Astrocyte (in vitro differentiated cells and primary cell): ENCODE data around the gene SPTBN1. TPM values are rescaled to one million over a fixed set of nuclear protein-coding genes. Genes with fewer than 3 reads are reported as not detected.

Source experiments
- DNase-seq: peaks from one replicate; pipeline ENCODE4 v3.0.0-alpha.2; 2010; ENCODE audit warnings: low read depth
- FAIRE-seq: peaks from 2 replicates; lab custom pipeline; 2011; peaks lifted over from hg19 to GRCh38; lab: Jason Lieb, UNC
- H2AFZ ChIP-seq: 2 replicates; pipeline ENCODE4 v1.6.0; 2012; ENCODE audit warnings: low read depth, low read length, inconsistent platforms
- H3K27ac ChIP-seq: 2 replicates; pipeline ENCODE4 v1.5.1; 2011; ENCODE audit warnings: low read depth, low read length, inconsistent platforms
- H3K27me3 ChIP-seq: 2 replicates; pipeline ENCODE4 v1.6.0; 2011; ENCODE audit warnings: low read length, inconsistent platforms; ENCODE audit not compliant: insufficient read depth
- H3K36me3 ChIP-seq: 2 replicates; pipeline ENCODE4 v1.5.1; 2011; ENCODE audit warnings: low read length, inconsistent platforms; ENCODE audit not compliant: insufficient read depth
- H3K4me1 ChIP-seq: 2 replicates; pipeline ENCODE4 v1.5.1; 2011; ENCODE audit warnings: low read length, inconsistent platforms; ENCODE audit not compliant: insufficient read depth
- H3K4me2 ChIP-seq: 2 replicates; pipeline ENCODE4 v1.6.0; 2012; ENCODE audit warnings: low read length, inconsistent platforms
- H3K4me3 ChIP-seq: 2 replicates; pipeline ENCODE4 v1.5.1; 2011; ENCODE audit warnings: low read depth, mild to moderate bottlenecking, low read length, inconsistent platforms; ENCODE audit not compliant: insufficient read depth
- H3K79me2 ChIP-seq: 2 replicates; pipeline ENCODE4 v1.6.0; 2012; ENCODE audit warnings: mild to moderate bottlenecking, low read length, inconsistent platforms; ENCODE audit not compliant: insufficient read depth
- H3K9ac ChIP-seq: 2 replicates; pipeline ENCODE4 v1.6.0; 2012; ENCODE audit warnings: mild to moderate bottlenecking, low read length, inconsistent platforms
- H3K9me3 ChIP-seq: 2 replicates; pipeline ENCODE4 v1.5.1; 2012; ENCODE audit warnings: low read depth, mild to moderate bottlenecking, low read length, inconsistent platforms; ENCODE audit not compliant: insufficient read depth
- H4K20me1 ChIP-seq: 2 replicates; pipeline ENCODE4 v1.6.0; 2012; ENCODE audit warnings: low read length, inconsistent platforms; ENCODE audit not compliant: insufficient read depth
- H3K27ac Mint-ChIP-seq: one replicate; pipeline ENCODE4 v1.8.0; 2021; ENCODE audit warnings: mild to moderate bottlenecking, mixed read lengths; ENCODE audit not compliant: unreplicated experiment
- H3K27me3 Mint-ChIP-seq: one replicate; pipeline ENCODE4 v1.8.0; 2021; ENCODE audit warnings: low read depth, mixed read lengths; ENCODE audit not compliant: unreplicated experiment
- H3K36me3 Mint-ChIP-seq: one replicate; pipeline ENCODE4 v1.8.0; 2021; ENCODE audit warnings: low read depth, mixed read lengths; ENCODE audit not compliant: unreplicated experiment
- H3K4me1 Mint-ChIP-seq: one replicate; pipeline ENCODE4 v1.8.0; 2021; ENCODE audit warnings: low read depth, mixed read lengths; ENCODE audit not compliant: unreplicated experiment
- H3K4me3 Mint-ChIP-seq: one replicate; pipeline ENCODE4 v1.8.0; 2021; ENCODE audit warnings: mild to moderate bottlenecking, moderate library complexity, mixed read lengths; ENCODE audit not compliant: unreplicated experiment
- H3K9me3 Mint-ChIP-seq: one replicate; pipeline ENCODE4 v1.8.0; 2021; ENCODE audit warnings: mild to moderate bottlenecking, mixed read lengths; ENCODE audit not compliant: unreplicated experiment
- EZH2 ChIP-seq: IDR thresholded peaks from 2 replicates; pipeline ENCODE4 v1.6.1; 2012; ENCODE audit warnings: mild to moderate bottlenecking, low read length, inconsistent platforms; ENCODE audit not compliant: insufficient read depth
- total RNA-seq: library from RNA; stranded (reverse); gene quantifications from 2 replicates; pipeline ENCODE4 v1.2.1, GENCODE V29; 2021
- TF ChIP-seq, protein P1 (sequence below): IDR thresholded peaks from 2 replicates; pipeline ENCODE4 v1.5.1; 2011; ENCODE audit warnings: low read depth, mild to moderate bottlenecking, inconsistent platforms, low read length, moderate library complexity; ENCODE audit not compliant: insufficient read depth

Gene SPTBN1
- total RNA-seq, 1 donor from 2014 or later: 311 TPM

- FAIRE-seq (no peak), DNase-seq (no peak)
- no peaks in the 10 kb centered on the region for H3K9me3 ChIP-seq
- H3K4me3 ChIP-seq: peak overlapping the region; percentile 85
- peak overlapping the region; percentile 90 for H3K4me2 ChIP-seq
- H3K9ac ChIP-seq: peak overlapping the region; percentile 93
- H3K27ac ChIP-seq: peak overlapping the region; percentile 90
- H3K27me3 Mint-ChIP-seq: no peaks in the 10 kb centered on the region
- peaks cover 35% of the 10 kb centered on the region for H3K4me1 ChIP-seq
- H3K27me3 ChIP-seq: no peaks in the 10 kb centered on the region
- H3K4me3 Mint-ChIP-seq: peak overlapping the region; percentile 90
- H3K9me3 Mint-ChIP-seq: peaks cover 3% of the 10 kb centered on the region
- peaks cover 49% of the 10 kb centered on the region for H4K20me1 ChIP-seq
- peaks cover 79% of the 10 kb centered on the region for H3K79me2 ChIP-seq
- TF ChIP-seq, protein P1, sequence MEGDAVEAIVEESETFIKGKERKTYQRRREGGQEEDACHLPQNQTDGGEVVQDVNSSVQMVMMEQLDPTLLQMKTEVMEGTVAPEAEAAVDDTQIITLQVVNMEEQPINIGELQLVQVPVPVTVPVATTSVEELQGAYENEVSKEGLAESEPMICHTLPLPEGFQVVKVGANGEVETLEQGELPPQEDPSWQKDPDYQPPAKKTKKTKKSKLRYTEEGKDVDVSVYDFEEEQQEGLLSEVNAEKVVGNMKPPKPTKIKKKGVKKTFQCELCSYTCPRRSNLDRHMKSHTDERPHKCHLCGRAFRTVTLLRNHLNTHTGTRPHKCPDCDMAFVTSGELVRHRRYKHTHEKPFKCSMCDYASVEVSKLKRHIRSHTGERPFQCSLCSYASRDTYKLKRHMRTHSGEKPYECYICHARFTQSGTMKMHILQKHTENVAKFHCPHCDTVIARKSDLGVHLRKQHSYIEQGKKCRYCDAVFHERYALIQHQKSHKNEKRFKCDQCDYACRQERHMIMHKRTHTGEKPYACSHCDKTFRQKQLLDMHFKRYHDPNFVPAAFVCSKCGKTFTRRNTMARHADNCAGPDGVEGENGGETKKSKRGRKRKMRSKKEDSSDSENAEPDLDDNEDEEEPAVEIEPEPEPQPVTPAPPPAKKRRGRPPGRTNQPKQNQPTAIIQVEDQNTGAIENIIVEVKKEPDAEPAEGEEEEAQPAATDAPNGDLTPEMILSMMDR: no peak
- TF ChIP-seq EZH2: no peak
- no peaks in the 10 kb centered on the region for H3K36me3 ChIP-seq
- H3K27ac Mint-ChIP-seq: peak overlapping the region; percentile 95
- H3K4me1 Mint-ChIP-seq: peaks cover 48% of the 10 kb centered on the region
- H3K36me3 Mint-ChIP-seq: peaks cover 8% of the 10 kb centered on the region
- no peak overlapping the region for H2AFZ ChIP-seq
Measured at GRCh38 chr2:54559006-54559445, 102.9 kb downstream of the SPTBN1 start.

- H3K27me3 Mint-ChIP-seq: no peaks in the 10 kb centered on the region
- Histone ChIP-seq H3K9ac (peak overlapping the region; percentile 93), H3K79me2 (peaks cover 85% of the 10 kb centered on the region), H3K4me3 (peak overlapping the region; percentile 85), H4K20me1 (peaks cover 54% of the 10 kb centered on the region), H3K4me2 (peak overlapping the region; percentile 90), H3K27me3 (no peaks in the 10 kb centered on the region), H3K9me3 (no peaks in the 10 kb centered on the region), H3K27ac (peak overlapping the region; percentile 90), H3K4me1 (peaks cover 35% of the 10 kb centered on the region), H2AFZ (no peak overlapping the region), H3K36me3 (no peaks in the 10 kb centered on the region)
- peaks cover 3% of the 10 kb centered on the region for H3K9me3 Mint-ChIP-seq
- TF ChIP-seq, protein P1: no peak
- TF ChIP-seq EZH2: no peak
- peak overlapping the region; percentile 95 for H3K27ac Mint-ChIP-seq
- FAIRE-seq (peak; percentile 62), DNase-seq (peak; percentile 71)
- peaks cover 52% of the 10 kb centered on the region for H3K4me1 Mint-ChIP-seq
- H3K36me3 Mint-ChIP-seq: peaks cover 8% of the 10 kb centered on the region
- H3K4me3 Mint-ChIP-seq: peak overlapping the region; percentile 90
Measured at GRCh38 chr2:54559593-54560145, 103.5 kb downstream of the SPTBN1 start.

DNA sequence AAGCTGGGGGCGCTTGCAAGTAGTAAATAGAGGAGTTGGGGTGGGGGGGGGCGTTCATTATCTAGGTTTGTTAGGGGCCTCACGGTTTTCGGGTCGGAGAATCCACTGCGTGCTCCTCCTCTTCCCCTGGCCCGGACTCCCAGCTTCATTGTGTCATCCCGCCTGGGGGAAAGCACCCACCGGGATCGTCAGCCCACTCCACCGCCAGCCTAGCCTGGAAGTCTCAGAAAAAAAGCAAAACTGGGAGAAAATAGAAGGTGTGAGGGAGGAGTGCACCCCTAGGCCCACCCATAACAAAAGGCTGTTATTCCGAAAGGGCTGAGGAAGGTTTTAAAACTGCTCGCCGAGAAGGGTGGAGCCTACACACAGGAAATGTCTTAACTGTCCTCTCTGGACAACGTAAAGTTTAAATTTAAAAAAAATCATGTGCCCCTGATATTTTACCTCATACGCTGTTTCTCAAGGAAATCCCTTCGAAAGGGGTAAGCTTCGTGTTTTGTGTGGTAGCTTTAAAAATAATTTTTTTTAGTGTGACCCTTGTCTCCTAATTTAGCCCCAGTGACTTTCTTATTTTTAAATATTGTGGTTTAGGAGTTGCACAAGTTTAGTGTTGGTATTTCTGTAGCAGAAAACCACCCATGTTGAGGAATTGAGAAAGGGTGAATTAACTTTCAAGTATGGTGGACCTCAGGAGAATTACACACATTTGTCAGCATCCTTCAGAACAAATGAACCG is 104.2 kb downstream of the SPTBN1 start:
- no peaks in the 10 kb centered on the region for H3K9me3 ChIP-seq
- FAIRE-seq: no peak
- Mint-ChIP-seq H3K4me3 (peak overlapping the region; percentile 90), H3K9me3 (peaks cover 1% of the 10 kb centered on the region), H3K27me3 (no peaks in the 10 kb centered on the region), H3K4me1 (peaks cover 48% of the 10 kb centered on the region), H3K36me3 (peaks cover 4% of the 10 kb centered on the region), H3K27ac (peak overlapping the region; percentile 95)
- TF ChIP-seq, protein P1: no peak
- TF ChIP-seq EZH2: no peak
- peak overlapping the region; percentile 93 for H3K9ac ChIP-seq
- peaks cover 89% of the 10 kb centered on the region for H3K79me2 ChIP-seq
- H3K27me3 ChIP-seq: no peaks in the 10 kb centered on the region
- no peak overlapping the region for H2AFZ ChIP-seq
- peak; percentile 45 for DNase-seq
- peak overlapping the region; percentile 90 for H3K4me2 ChIP-seq
- H3K4me3 ChIP-seq: peak overlapping the region; percentile 85
- no peaks in the 10 kb centered on the region for H3K36me3 ChIP-seq
- H3K27ac ChIP-seq: peak overlapping the region; percentile 90
- peaks cover 54% of the 10 kb centered on the region for H4K20me1 ChIP-seq
- H3K4me1 ChIP-seq: peaks cover 33% of the 10 kb centered on the region
